WERI-Rb-1 (cell line): ENCODE data around the gene ATG4C.
"Not testable (repeated sequence)": the region's sequence is repeated elsewhere in the genome, so short reads cannot be mapped to it uniquely, and the experiment has no call there.

ENCODE experiments used
- DNase-seq: peaks from one replicate; pipeline ENCODE4 v3.0.0-alpha.2; 2020
- H3K27ac ChIP-seq: fragments of 250-450 bp; sonication (Bioruptor Pico); 2 replicates; pipeline ENCODE4 v1.5.1; 2020; ENCODE audit warnings: mild to moderate bottlenecking, moderate library complexity
- H3K27me3 ChIP-seq: fragments of 250-450 bp; sonication (Bioruptor Pico); 2 replicates; pipeline ENCODE4 v1.5.1; 2021; ENCODE audit warnings: mild to moderate bottlenecking, low read depth, moderate library complexity; ENCODE audit not compliant: insufficient read depth, severe bottlenecking
- H3K36me3 ChIP-seq: fragments of 250-450 bp; sonication (Bioruptor Pico); 2 replicates; pipeline ENCODE4 v1.5.1; 2020; ENCODE audit warnings: mild to moderate bottlenecking, moderate library complexity
- H3K4me3 ChIP-seq: 2 replicates; pipeline ENCODE4 v1.5.1; 2011; ENCODE audit warnings: low read depth, mild to moderate bottlenecking, control low read depth, low read length
- H3K9me3 ChIP-seq: fragments of 250-450 bp; sonication (Bioruptor Pico); 2 replicates; pipeline ENCODE4 v1.5.1; 2021; ENCODE audit warnings: mild to moderate bottlenecking, moderate library complexity; ENCODE audit not compliant: severe bottlenecking
- CTCF ChIP-seq: IDR thresholded peaks from 2 replicates; pipeline ENCODE4 v1.5.1; 2011; ENCODE audit warnings: low read depth, mild to moderate bottlenecking, control low read depth, inconsistent platforms, low read length

ATG4C gene

GRCh38 chr1:62823556-62823955, 39.6 kb downstream of the ATG4C start:
- TF ChIP-seq CTCF: no peak
- no peaks in the 10 kb centered on the region for H3K27me3 ChIP-seq
- no peak overlapping the region for H3K4me3 ChIP-seq
- no peaks in the 10 kb centered on the region for H3K9me3 ChIP-seq
- H3K27ac ChIP-seq: no peak overlapping the region
- DNase-seq: no peak
- no peaks in the 10 kb centered on the region for H3K36me3 ChIP-seq

GRCh38 chr1:62826901-62827300, 43.0 kb downstream of the ATG4C start:
- Histone ChIP-seq H3K27ac (no peak overlapping the region), H3K36me3 (no peaks in the 10 kb centered on the region), H3K27me3 (no peaks in the 10 kb centered on the region), H3K9me3 (no peaks in the 10 kb centered on the region), H3K4me3 (no peak overlapping the region)
- no peak for TF ChIP-seq CTCF
- DNase-seq: no peak

GRCh38 chr1:62827786-62828185, 43.9 kb downstream of the ATG4C start:
- H3K27ac ChIP-seq, H3K36me3 ChIP-seq, H3K27me3 ChIP-seq, H3K9me3 ChIP-seq, H3K4me3 ChIP-seq, DNase-seq: not testable (repeated sequence)

- Histone ChIP-seq H3K36me3 (no peaks in the 10 kb centered on the region; the same call in 1 of the 2 replicates), H3K4me3 (no peak overlapping the region), H3K27me3 (no peaks in the 10 kb centered on the region), H3K27ac (no peak overlapping the region), H3K9me3 (no peaks in the 10 kb centered on the region)
- no peak for DNase-seq
- TF ChIP-seq CTCF: no peak
These were observed 48.3 kb downstream of the ATG4C start for GRCh38 chr1:62832276-62832675.

- Histone ChIP-seq H3K27ac (no peak overlapping the region), H3K9me3 (no peaks in the 10 kb centered on the region), H3K4me3 (no peak overlapping the region), H3K36me3 (no peaks in the 10 kb centered on the region; the same call in 1 of the 2 replicates), H3K27me3 (no peaks in the 10 kb centered on the region)
- no peak for TF ChIP-seq CTCF
- DNase-seq: no peak
These were observed 49.6 kb downstream of the ATG4C start for GRCh38 chr1:62833529-62833928.

- H3K36me3 ChIP-seq: no peaks in the 10 kb centered on the region; the same call in 1 of the 2 replicates
- no peaks in the 10 kb centered on the region for H3K9me3 ChIP-seq
- H3K4me3 ChIP-seq: no peak overlapping the region
- no peak overlapping the region for H3K27ac ChIP-seq
- H3K27me3 ChIP-seq: no peaks in the 10 kb centered on the region
- DNase-seq: no peak
- no peak for TF ChIP-seq CTCF
These were observed 50.5 kb downstream of the ATG4C start for GRCh38 chr1:62834400-62834961.
